ENCODE measurements around the gene SF3B4. TPM values are rescaled to one million over a fixed set of nuclear protein-coding genes. Genes with fewer than 3 reads are reported as not detected.

SF3B4 gene
- total and polyA plus RNA-seq, 2 of the 8 experiments (the other 6 are each of a cell fraction or from before 2014, with no cell fraction given): 81.1 to 122 TPM

DNA sequence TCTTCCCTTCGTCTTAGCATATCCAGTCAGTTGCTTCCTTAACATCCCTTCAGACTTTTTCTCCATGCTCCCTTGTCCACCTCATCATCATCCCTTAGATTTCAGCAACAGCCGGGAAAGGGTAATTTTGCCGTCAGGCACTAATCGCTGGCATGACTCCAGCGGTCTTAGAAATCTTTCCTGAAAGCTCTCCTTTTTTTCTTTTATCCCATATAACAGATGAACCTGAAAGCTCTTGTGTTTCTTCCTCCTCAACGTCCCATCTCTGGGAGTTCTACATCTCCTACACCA lies 38.7 kb downstream of the SF3B4 start:
- peak overlapping the region; percentile 43 for H2BK120ac ChIP-seq (replicated peaks; ENCODE audit: low read depth, low read length)
- no peaks in the 10 kb centered on the region for H3K36me3 ChIP-seq (ENCODE audit: control insufficient read depth in 2 of 4, insufficient read depth in 4 of 4, low read length in 3 of 4)
- no peak overlapping the region for H3K14ac ChIP-seq (ENCODE audit: insufficient read length)
- peak overlapping the region; percentile 47 for H2AK5ac ChIP-seq (ENCODE audit: low read depth, low read length)
- peak overlapping the region; percentile 8 to 93 (median 84) for H3K9ac ChIP-seq (replicated peaks in 1 of 4; ENCODE audit: extremely low read depth in 1 of 4, low read depth in 3 of 4, low read length in 3 of 4)
- peak overlapping the region; percentile 59 for H2AFZ ChIP-seq (ENCODE audit: low read length)
- H3K27me3 ChIP-seq (replicated peaks in 1 of 4; ENCODE audit: control insufficient read depth in 3 of 4, extremely low read depth in 1 of 4, insufficient read depth in 3 of 4, low read length in 3 of 4): no peaks in the 10 kb centered on the region
- peaks cover 0 to 5% (median 0%) of the 10 kb centered on the region in 4 experiments; a peak in 4 of 7 replicates for H3K4me1 ChIP-seq (replicated peaks in 1 of 4; ENCODE audit: control insufficient read depth in 3 of 4, insufficient read depth in 4 of 4, low read length in 3 of 4)
- DNase-seq (ENCODE audit: low read depth in 1 of 2, low spot score in 2 of 2) (no peak), FAIRE-seq (no peak)
- 0 out of 2 replicates have a peak overlapping the region, but pooled peaks have one; percentile 68 for H2BK20ac ChIP-seq (ENCODE audit: low read length)
- H3K79me2 ChIP-seq (ENCODE audit: control insufficient read depth in 1 of 2, insufficient read depth in 2 of 2, low read length in 2 of 2): 0 out of 4 replicates have a peak, but pooled peaks cover 0 to 4% of the 10 kb centered on the region in 2 experiments
- H4K20me1 ChIP-seq (replicated peaks in 1 of 2; ENCODE audit: control insufficient read depth in 1 of 2, insufficient read depth in 2 of 2, low read length in 2 of 2): no peaks in the 10 kb centered on the region
- TF ChIP-seq SAP30 (IDR thresholded peaks at IDR 0.05; ENCODE audit: insufficient read depth, insufficient replicate concordance, low read length) (no peak), MAFK (IDR thresholded peaks at IDR 0.05; ENCODE audit: low read depth, low read length) (no peak), CBX5 (IDR thresholded peaks at IDR 0.05; ENCODE audit: low read depth, low read length) (no peak), JUN (IDR thresholded peaks at IDR 0.05; ENCODE audit: low read depth, low read length) (no peak), KDM4A (IDR thresholded peaks at IDR 0.05; ENCODE audit: low read depth, low read length, severe bottlenecking) (no peak), POLR2A (IDR thresholded peaks at IDR 0.05; ENCODE audit: control extremely low read depth in 1 of 2, low read depth in 2 of 2, low read length in 2 of 2) (peak in 1 of 2 experiments; percentile 10; a peak in 1 of 3 replicates)
- H3K79me1 ChIP-seq (ENCODE audit: low read depth, low read length): no peaks in the 10 kb centered on the region
- no peak overlapping the region for H4K8ac ChIP-seq (ENCODE audit: extremely low read depth, insufficient read depth, low read length)
- no peak overlapping the region for H3K23ac ChIP-seq (ENCODE audit: insufficient read length)
- H4K5ac ChIP-seq (ENCODE audit: insufficient read length, low read depth, low read length): peak overlapping the region; percentile 72
- peak overlapping the region; percentile 31 for H4K91ac ChIP-seq (replicated peaks; ENCODE audit: insufficient read length, low read length)
- peak overlapping the region; percentile 75; the same call in 1 of the 2 replicates for H2BK15ac ChIP-seq (ENCODE audit: low read length)
- H3K18ac ChIP-seq (ENCODE audit: extremely low read depth, low read length): peak overlapping the region; percentile 65
- peak overlapping the region; percentile 76 for H3K4ac ChIP-seq (replicated peaks; ENCODE audit: insufficient read length, low read depth, low read length)
- ChIA-PET CTCF (ENCODE audit: partially characterized antibody) (interaction anchor here (1.0 to 3.0 kb wide), 8 partner anchors 10 to 298 kb away, joined by 3 to 14 read pairs (median 4); no protein-coding TSS in a partner anchor), POLR2A (ENCODE audit: partially characterized antibody) (interaction anchor here (0.7 to 8.5 kb wide), 22 partner anchors 8 to 294 kb away, joined by 3 to 278 read pairs (median 20); partner anchors contain the start of genes BOLA1, MTMR11, OTUD7B and SF3B4)
- peak overlapping the region; percentile 83 to 87 for H3K4me2 ChIP-seq (ENCODE audit: insufficient read depth in 1 of 2, low read depth in 2 of 2, low read length in 2 of 2)
- H3K27ac ChIP-seq (ENCODE audit: low read depth, low read length): peak overlapping the region; percentile 98
- H3K9me3 ChIP-seq (ENCODE audit: insufficient read depth in 2 of 2, low read depth in 1 of 2, low read length in 1 of 2): no peaks in the 10 kb centered on the region
- peak overlapping the region; percentile 88 for H2BK12ac ChIP-seq (ENCODE audit: low read depth, low read length)
- peak overlapping the region; percentile 50 for H3K56ac ChIP-seq (replicated peaks; ENCODE audit: insufficient read length, low read depth, low read length)
- WGBS, 2 experiments (ENCODE audit: extremely low coverage in 1 of 2, insufficient coverage in 1 of 2, insufficient read length in 1 of 2, insufficient replicate concordance in 2 of 2, low coverage in 1 of 2, low lambda C conversion rate in 2 of 2, missing lambda C conversion rate in 1 of 2): 26% methylated on average over 6 of the region's 6 CpGs; no CpG with 5 or more reads in 1 of the 2 experiments
- H2BK5ac ChIP-seq (ENCODE audit: low read depth, low read length): peak overlapping the region; percentile 89
- peaks cover 21% of the 10 kb centered on the region for H3K23me2 ChIP-seq (ENCODE audit: low read depth, low read length)
- H3K4me3 ChIP-seq (ENCODE audit: extremely low read depth in 1 of 4, insufficient read depth in 2 of 4, low read depth in 3 of 4, low read length in 4 of 4): peak overlapping the region; percentile 70 to 92 (median 82); a peak in 7 of 8 replicates

All from H1 (cell line).